ENCODE data around the gene RPP40. TPM values are rescaled to one million over a fixed set of nuclear protein-coding genes. Genes with fewer than 3 reads are reported as not detected.

RPP40 gene
- total RNA-seq, 1 experiment from 2014 or later, result 15.9 TPM

DNA sequence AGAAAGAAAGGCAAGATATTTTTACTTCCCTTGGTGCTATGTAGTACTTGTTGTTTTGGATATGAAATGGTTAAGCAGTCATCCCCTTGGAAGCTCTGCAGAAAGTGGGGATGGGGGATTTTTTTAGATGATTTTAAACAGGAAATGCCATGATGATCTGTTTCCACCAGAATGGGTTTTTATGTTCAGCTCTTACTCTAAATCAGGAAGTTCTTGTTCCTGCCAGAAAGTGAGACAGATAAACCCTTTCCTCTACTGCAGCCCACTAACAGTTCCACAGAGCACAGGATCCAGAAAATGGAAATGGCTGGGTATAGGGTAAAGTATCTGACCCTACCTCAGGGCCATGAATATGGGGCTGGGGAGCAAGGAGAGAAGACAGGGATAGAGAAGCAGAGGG, 49.2 kb upstream of the RPP40 start (continued):
- TF ChIP-seq, protein P1, sequence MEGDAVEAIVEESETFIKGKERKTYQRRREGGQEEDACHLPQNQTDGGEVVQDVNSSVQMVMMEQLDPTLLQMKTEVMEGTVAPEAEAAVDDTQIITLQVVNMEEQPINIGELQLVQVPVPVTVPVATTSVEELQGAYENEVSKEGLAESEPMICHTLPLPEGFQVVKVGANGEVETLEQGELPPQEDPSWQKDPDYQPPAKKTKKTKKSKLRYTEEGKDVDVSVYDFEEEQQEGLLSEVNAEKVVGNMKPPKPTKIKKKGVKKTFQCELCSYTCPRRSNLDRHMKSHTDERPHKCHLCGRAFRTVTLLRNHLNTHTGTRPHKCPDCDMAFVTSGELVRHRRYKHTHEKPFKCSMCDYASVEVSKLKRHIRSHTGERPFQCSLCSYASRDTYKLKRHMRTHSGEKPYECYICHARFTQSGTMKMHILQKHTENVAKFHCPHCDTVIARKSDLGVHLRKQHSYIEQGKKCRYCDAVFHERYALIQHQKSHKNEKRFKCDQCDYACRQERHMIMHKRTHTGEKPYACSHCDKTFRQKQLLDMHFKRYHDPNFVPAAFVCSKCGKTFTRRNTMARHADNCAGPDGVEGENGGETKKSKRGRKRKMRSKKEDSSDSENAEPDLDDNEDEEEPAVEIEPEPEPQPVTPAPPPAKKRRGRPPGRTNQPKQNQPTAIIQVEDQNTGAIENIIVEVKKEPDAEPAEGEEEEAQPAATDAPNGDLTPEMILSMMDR (IDR thresholded peaks at IDR 0.05 in 2 of 3, conservative IDR thresholded peaks at IDR 0.05 in 1 of 3; ENCODE audit: borderline replicate concordance in 1 of 3, insufficient read depth in 1 of 3, low read depth in 2 of 3, low read length in 2 of 3), result no peak
- TF ChIP-seq ZFX (IDR thresholded peaks at IDR 0.05) (no peak), SIN3A (IDR thresholded peaks at IDR 0.05; ENCODE audit: low read depth) (no peak), RAD21 (IDR thresholded peaks at IDR 0.05; ENCODE audit: low read depth) (no peak), FOSL1 (IDR thresholded peaks at IDR 0.05; ENCODE audit: low read depth) (no peak), YY1 (IDR thresholded peaks at IDR 0.05; ENCODE audit: extremely low read depth, insufficient replicate concordance, low read depth, low read length) (no peak), TCF7L2 (IDR thresholded peaks at IDR 0.05; ENCODE audit: borderline replicate concordance, extremely low read depth, insufficient read depth, insufficient read length) (no peak), EZH2phosphoT487 (IDR thresholded peaks at IDR 0.05; ENCODE audit: borderline replicate concordance) (no peak), SP1 (IDR thresholded peaks at IDR 0.05; ENCODE audit: low read depth) (no peak), POLR2A (IDR thresholded peaks at IDR 0.05; ENCODE audit: borderline replicate concordance, extremely low read depth, insufficient read depth, insufficient read length) (no peak)

DNA sequence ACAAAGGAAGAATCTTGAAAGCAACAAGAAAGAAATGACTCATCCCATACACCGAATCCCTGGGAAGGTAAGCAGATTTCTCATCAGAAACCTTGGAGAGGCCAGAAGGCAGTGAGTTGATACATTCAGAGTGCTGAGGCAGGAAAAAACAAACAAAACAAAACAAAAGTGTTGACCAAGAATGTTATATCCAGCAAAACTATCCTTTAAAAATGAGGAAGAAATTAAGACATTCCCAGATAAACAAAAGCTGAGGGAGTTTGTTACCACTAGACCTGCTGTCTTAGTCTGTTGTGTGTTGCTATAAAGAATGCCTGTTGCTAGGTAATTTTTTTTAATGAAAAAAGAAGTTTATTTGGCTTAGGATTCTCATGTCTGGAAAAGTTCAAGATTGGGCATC, 47.6 kb upstream of the RPP40 start:
- H2AFZ ChIP-seq (ENCODE audit: low read depth, low read length, poor library complexity, severe bottlenecking), result no peak overlapping the region
- H3K27ac ChIP-seq (ENCODE audit: low read depth, low read length), result no peak overlapping the region
- H3K4me1 ChIP-seq (ENCODE audit: control insufficient read depth in 1 of 2, insufficient read depth in 2 of 2, low read length in 2 of 2), result no peaks in the 10 kb centered on the region
- no peaks in the 10 kb centered on the region for H3K79me2 ChIP-seq (ENCODE audit: insufficient read depth, low read length)
- ATAC-seq (no peak), DNase-seq (ENCODE audit: low read depth, low spot score) (no peak)
- RAD21 ChIA-PET (ENCODE audit: low non-redundant PET in 1 of 2, low total read pairs in 2 of 2, uncharacterized antibody in 2 of 2, unreplicated experiment in 2 of 2), result no interaction called here
- H3K4me3 ChIP-seq (replicated peaks in 1 of 2; ENCODE audit: low read depth in 1 of 2, low read length in 2 of 2), result no peak overlapping the region
- peaks cover 0 to 10% of the 10 kb centered on the region in 2 experiments; a peak in 2 of 4 replicates for H3K9me3 ChIP-seq (ENCODE audit: control insufficient read depth in 1 of 2, insufficient read depth in 1 of 2, low read depth in 1 of 2, low read length in 2 of 2)
- CTCF ChIA-PET, result no interaction called here
- no peaks in the 10 kb centered on the region for H3K36me3 ChIP-seq (ENCODE audit: control insufficient read depth in 1 of 2, insufficient read depth in 2 of 2, low read length in 2 of 2)
- H4K20me1 ChIP-seq (ENCODE audit: insufficient read depth), result no peaks in the 10 kb centered on the region
- intact Hi-C loops (cut with micrococcal nuclease), result no loop called here
- no TSS peak for BruUV-seq (replicated peaks)
- no peak overlapping the region for H3K4me2 ChIP-seq (ENCODE audit: low read length)
- H3K9me2 ChIP-seq (ENCODE audit: insufficient read depth), result no peaks in the 10 kb centered on the region
- POLR2A ChIA-PET, result no interaction called here
- H3K27me3 ChIP-seq (ENCODE audit: insufficient read depth, low read length), result no peaks in the 10 kb centered on the region
- no peak overlapping the region for H3K9ac ChIP-seq (ENCODE audit: low read length)
- TF ChIP-seq ELF1 (IDR thresholded peaks at IDR 0.05; ENCODE audit: borderline replicate concordance, low read depth) (no peak), RAD21 (IDR thresholded peaks at IDR 0.05; ENCODE audit: low read depth) (no peak)
